C4-2B (cell line): ENCODE measurements around the gene ZNF254.

Experiments used
- H3K27ac ChIP-seq: fragments of 450-650 bp; 2 replicates; pipeline ENCODE4 v1.5.1; 2017
- CTCF ChIP-seq: fragments of 450-650 bp; conservative IDR thresholded peaks from 2 replicates; pipeline ENCODE4 v1.5.1; 2017; ENCODE audit warnings: mild to moderate bottlenecking
- ZFX ChIP-seq: fragments of 450-650 bp; IDR thresholded peaks from 2 replicates; pipeline ENCODE4 v1.6.1; 2017

The ZNF254 gene

GRCh38 chr19:24060687-24061356 lies 26.2 kb upstream of the ZNF254 start:
- no peak for TF ChIP-seq ZFX
- no peak overlapping the region for H3K27ac ChIP-seq

- TF ChIP-seq ZFX (no peak), CTCF (no peak)
Observed at GRCh38 chr19:24062190-24062589, 24.8 kb upstream of the ZNF254 start.

GRCh38 chr19:24063295-24063694 lies 23.7 kb upstream of the ZNF254 start:
- H3K27ac ChIP-seq, result no peak overlapping the region
- TF ChIP-seq CTCF, result no peak
- TF ChIP-seq ZFX, result no peak

More at GRCh38 chr19:24062190-24062589, 24.8 kb upstream of the ZNF254 start:
- H3K27ac ChIP-seq, result no peak overlapping the region

GRCh38 chr19:24064175-24064574 lies 22.8 kb upstream of the ZNF254 start:
- TF ChIP-seq CTCF, result no peak
- TF ChIP-seq ZFX, result no peak
- H3K27ac ChIP-seq, result no peak overlapping the region

GRCh38 chr19:24065243-24065642 lies 21.7 kb upstream of the ZNF254 start:
- TF ChIP-seq ZFX (no peak), CTCF (no peak)
- no peak overlapping the region for H3K27ac ChIP-seq

GRCh38 chr19:24065865-24066604 lies 21.0 kb upstream of the ZNF254 start:
- TF ChIP-seq CTCF (no peak), ZFX (no peak)
- no peak overlapping the region for H3K27ac ChIP-seq

- TF ChIP-seq CTCF, result no peak
- no peak for TF ChIP-seq ZFX
- H3K27ac ChIP-seq, result no peak overlapping the region
Observed at GRCh38 chr19:24069905-24070657, 16.9 kb upstream of the ZNF254 start.
